HuH-7.5 (cell line): ENCODE data around the gene KRTAP10-2.

Experiments
- DNase-seq: peaks from one replicate; pipeline ENCODE4 v3.0.0; 2011; ENCODE audit warnings: low spot score

Gene KRTAP10-2

DNA sequence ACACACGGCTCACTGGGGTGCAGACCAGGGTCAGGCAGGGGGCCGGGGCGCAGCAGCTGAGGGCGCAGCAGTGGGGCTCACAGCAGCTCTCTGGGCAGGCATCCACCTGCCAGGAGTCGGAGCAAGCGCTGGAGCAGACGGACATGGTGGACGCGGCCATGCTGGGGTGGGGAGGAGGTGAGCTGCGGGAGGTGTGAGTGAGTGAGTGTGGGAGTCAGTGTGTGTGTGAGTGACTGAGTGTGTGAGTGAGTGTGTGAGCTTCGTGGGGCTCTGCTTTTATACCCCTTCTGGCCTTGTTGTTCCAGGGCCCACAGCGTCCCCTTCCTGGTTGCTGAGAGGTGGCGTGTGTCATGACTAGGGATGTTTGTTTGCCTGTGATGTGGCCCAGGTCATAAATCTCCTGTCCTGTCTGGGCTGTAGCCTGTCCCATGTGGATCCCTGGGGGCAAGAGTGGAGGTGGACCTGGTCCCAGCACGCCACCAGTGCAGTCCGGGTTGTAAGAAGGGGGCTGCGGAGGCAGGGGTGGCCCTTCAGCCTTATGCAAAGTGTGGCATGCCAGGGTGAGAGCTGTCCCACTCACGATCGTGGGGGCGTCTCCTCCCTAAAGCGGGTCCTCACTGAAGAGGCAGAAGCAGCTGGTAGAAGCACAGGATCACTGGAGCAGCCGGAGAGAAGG lies 11.2 kb downstream of the KRTAP10-2 start, which contains the start of gene KRTAP10-1:
Gene KRTAP10-1, minus strand, starts transcription at position 205 of the 676 bp plus-strand sequence. Its CDS starts 45 bp downstream, at position 160.
- no peak for DNase-seq

- no peak for DNase-seq
Observed at GRCh38 chr21:44539046-44539445, 12.3 kb downstream of the KRTAP10-2 start.

- no peak for DNase-seq
Observed at GRCh38 chr21:44537930-44538911, 13.1 kb downstream of the KRTAP10-2 start.

- no peak for DNase-seq
Observed at GRCh38 chr21:44535963-44536362, 15.3 kb downstream of the KRTAP10-2 start.

DNA sequence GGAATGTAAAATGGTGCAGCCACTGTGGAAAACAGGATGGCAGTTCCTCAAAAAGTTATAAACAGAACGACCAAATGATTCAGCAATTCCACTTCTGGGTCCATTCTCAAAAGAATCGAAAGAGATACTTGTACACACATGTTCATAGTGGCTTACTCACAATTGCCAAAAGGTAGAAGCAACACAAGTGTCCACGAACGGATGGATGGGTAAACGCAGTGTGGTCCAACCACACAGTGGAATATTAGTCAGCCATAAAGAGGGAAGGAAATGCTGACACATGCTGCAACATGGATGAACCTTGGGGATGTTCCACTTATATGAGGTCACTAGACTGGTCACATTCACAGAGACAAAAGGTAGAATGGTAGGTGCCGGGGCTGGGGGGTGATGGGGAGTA lies 16.6 kb downstream of the KRTAP10-2 start:
- no peak for DNase-seq

DNA sequence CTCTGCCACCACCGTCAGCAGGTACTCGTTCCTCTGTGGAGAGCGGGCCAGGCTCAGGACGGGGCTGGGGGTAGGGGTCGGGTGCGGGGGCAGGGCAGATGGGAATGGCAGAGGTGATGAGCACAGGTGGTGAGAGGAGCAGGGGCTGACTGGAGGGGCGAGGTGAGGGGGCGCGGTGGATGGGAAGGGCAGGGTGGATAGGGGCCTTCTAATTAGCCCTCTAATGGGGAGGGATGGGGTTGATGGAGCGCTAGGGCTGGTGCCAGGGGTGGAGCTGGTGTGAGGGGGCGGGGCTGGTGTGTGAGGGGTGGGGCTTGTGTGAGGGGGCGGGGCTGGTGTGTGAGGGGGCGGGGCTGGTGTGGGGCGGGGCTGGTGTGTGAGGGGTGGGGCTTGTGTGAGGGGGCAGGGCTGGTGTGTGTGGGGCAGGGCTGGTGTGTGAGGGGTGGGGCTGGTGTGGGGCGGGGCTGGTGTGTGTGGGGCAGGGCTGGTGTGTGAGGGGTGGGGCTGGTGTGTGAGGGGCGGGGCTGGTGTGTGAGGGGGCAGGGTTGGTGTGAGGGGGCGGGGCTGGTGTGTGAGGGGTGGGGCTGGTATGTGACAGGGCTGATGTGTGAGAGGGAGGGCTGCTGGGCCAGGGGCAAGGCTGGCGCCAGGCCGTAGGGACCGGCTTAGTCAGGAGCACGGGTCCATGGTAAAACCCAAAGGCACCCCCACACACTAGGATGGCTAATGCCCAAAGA lies 17.2 kb downstream of the KRTAP10-2 start:
- DNase-seq: no peak

DNA sequence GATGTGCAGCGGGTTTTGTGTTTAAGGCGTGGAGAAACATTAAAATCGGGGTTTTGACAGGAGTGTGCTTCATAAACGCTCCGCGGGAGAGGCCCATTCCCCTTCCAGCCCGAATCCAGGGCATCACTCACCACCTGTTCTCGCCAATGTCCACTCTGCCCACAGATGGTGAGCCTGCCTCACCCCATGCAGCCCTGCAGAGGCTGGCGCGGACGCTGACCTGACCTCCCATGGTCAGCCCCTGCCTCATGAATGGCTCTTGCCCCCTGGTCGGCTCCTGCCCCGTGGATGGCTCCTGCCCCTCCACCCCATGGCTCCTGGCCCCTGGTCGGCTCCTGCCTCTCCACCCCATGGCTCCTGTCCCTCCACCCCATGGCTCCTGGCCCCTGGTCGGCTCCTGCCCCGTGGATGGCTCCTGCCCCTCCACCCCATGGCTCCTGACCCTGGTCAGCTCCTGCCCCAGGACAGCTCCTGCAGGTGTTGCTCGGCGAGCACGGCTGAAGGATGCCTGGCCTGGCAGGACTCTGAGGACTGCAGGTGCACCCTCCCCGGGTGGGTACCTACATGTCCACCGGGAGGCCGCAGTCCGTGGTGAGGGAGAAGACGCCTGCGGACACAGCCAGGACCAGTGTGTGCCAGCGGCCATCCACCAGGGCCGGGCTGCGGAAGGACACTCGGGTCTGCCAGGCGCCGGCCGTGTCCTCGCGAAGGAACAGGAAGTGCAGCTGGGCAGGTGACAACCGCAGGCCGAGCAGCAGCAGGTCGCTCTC lies 18.0 kb downstream of the KRTAP10-2 start:
- no peak for DNase-seq

- DNase-seq: no peak
Observed at GRCh38 chr21:44532712-44533111, 18.6 kb downstream of the KRTAP10-2 start.

GRCh38 chr21:44531606-44532564 lies 19.4 kb downstream of the KRTAP10-2 start:
- DNase-seq: no peak

DNA sequence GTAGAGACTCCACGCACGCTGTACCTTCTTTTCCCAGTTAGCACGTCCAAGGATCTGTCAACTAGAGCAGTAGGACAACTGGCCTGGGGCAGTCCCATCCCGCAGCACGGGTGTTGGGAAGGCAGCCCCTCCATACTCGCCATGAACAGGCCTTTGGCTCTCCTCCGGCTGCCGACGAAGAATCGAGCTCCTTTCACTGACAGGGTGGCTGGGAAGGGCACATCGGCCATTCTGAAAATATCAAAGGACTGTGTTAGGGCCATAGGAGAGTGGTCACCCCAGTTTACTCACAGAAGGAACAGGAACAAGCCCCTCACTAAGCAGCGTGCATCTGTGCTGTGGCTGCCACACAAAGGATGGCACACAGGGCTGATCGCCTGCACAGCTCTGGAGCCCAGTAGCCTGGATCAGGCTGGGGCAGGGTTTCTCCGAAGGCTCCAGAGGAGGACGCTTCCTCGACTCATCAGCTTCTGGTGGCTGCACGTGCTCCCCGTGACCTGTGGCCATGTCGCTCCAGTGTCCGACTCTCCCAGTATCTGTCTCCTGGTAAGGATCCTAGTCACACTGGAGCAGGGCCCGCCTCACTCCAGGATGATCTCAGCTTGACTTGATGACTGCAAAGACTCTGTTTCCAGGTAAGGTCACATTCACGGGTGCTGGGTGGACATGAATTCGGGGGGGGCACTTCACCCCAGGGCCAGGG lies 20.3 kb downstream of the KRTAP10-2 start:
- no peak for DNase-seq

- no peak for DNase-seq
Observed at GRCh38 chr21:44530221-44530902, 20.9 kb downstream of the KRTAP10-2 start.

- DNase-seq: no peak
Observed at GRCh38 chr21:44529503-44530125, 21.7 kb downstream of the KRTAP10-2 start.

DNA sequence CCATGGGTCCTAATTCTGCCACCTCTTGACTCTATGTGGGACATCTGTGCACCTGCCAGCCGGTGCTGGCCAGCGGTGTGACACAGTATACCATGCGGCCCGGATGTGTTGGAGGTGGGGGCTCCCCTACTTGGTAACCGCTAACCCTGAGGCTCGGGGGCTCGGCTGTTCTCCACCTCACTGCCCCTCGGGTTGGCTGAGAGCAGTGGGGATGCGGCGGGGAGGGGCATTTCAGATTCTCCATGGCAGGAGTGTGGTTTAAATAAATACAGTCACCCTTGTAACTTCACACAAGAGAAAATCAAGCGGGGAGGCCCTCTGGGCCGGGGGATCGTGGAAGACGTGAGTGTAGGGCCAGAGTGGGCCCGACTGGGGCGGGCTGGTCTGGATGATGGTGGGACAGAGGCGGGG lies 22.3 kb downstream of the KRTAP10-2 start:
- no peak for DNase-seq

GRCh38 chr21:44528634-44528995 lies 22.7 kb downstream of the KRTAP10-2 start:
- DNase-seq: no peak

DNA sequence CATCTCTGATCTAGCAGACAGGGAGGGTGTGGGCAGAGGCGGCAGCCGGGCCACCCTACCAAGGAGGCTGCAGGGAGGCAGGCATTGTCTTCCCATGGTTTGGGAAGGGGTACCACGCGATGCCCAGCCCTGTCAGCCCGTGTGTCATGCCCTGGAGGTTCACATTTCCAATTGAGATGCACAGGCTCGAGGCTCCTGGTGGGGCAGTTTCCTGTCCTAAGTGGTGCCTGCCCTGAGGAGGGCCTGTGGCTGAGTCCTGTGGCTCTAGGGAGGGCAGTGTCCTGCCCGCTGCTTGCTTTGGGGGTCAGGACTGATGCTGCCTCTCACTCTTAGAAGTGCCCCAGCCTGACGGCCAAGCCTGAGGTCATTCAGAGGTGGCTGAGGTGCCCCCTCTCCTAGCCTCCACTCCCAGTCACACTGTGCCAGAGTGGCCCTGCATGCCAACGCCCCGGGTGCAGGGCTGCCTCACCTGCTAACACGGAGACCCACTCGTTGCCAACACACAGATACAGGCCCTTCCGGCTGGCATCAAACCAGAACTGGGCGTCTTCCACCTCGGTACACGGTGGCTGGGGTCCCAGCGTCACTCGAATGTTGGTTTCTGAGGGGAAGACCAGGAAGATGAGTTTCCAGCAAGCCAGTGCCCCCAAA lies 23.2 kb downstream of the KRTAP10-2 start:
- no peak for DNase-seq

DNA sequence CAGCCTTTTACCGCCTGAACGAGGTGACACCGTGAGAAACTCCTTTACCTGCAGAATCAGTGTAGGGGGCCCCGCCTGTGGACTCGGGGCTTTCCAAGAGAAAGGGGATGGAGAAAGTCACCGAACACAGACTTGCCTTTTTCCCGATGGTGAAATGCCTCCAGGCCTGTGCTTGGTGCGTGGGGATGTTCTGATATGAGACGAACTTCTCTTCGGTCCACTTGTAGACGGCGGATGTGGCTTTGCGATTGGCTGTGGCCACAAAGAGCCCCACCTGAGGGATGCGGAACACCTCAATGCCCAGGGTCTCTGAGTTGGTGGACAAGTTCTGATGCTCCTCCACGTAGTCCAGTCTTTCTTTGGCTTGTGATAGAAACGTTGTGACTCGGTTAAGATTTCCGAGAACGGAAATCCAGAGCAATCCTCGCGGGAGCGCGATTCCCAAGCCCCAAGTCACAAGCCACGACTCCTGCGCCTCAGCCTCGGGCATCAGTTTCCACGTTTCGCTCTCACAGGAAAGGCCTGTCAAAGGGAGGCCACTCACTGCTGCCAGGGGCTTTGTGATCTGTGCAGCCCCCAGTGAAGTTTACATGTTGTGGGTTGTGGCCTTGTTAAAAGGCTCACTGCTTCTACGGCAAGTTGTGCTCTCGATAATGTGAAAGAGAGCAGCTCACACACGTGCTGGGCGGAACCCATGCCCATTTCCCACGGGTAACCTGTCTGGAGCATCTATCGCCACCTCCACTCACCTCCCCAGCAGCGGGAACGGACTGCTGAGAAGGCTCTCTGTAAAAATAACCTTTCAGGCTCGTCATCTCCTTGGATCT lies 23.9 kb downstream of the KRTAP10-2 start:
- DNase-seq: no peak
